SKM-1 treated with dmso at 0.1 percent for 144 hours (cell line): ENCODE measurements around the gene SLC35C1.

Experiments used
- DNase-seq: peaks from one replicate; lab custom pipeline; 2025; ENCODE audit not compliant: unreplicated experiment; lab: John Stamatoyannopoulos, UW

Gene SLC35C1

DNA sequence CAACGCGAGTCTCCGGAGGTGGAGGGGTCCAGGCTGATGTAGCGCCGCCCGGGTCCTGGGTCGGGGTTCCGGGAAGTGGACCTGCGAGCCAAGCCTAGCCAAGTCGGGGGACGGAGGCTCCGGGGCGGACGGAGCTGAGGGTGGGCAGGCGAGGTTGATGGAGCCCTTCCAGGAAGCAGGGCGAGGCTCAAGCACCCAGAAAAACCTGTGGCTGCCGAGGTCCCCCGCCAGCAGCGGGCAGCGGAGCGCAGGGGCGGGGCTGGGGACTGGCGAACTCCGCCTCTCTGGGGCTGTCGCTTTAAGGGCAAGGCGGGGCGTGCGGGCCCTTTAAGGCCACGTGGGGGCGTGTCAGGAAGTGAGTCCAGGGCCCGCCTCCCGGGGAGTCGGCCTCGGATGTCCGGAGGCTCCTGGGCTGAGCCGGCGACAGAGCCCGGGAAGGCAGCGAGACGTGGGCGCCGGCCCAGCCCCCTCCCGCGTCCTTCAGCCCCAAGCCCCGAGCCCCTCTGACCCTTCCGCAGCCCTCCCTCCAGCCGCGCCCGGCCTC, at the start of gene SLC35C1:
Gene SLC35C1, plus strand, starts transcription at position 389 of the 544 bp plus-strand sequence. CDS start 653 bp downstream, outside the sequence.
- DNase-seq, result peak; percentile 95

DNA sequence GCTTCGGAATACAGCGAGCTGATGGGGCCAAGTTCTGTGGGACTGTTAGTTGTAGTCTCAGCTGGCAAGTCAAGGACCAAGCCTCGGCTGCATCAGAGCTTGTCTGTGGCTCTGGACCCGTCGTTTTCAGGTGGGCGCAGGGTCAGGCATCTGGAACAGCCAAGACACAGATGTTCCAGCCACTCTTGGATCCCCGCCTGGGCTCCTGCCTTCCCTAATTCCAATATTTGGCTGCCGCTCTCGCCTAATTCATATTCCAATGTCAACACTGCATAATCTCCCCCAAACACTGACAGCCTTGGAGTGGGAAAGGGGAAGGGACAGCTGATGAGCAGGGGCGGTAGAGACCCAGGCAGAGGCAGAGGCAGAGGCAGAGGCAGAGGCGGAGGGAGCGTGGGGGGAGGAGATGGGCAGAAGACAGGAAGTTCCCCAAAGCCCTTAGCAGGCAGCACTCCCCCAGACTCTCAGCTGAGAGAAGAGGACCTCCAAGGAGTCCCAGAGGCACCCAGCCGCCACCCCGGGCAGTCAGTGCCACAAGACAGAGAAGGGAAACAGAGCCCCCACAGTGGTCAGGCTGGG, 49.6 kb upstream of the SLC35C1 start:
- no peak for DNase-seq

DNA sequence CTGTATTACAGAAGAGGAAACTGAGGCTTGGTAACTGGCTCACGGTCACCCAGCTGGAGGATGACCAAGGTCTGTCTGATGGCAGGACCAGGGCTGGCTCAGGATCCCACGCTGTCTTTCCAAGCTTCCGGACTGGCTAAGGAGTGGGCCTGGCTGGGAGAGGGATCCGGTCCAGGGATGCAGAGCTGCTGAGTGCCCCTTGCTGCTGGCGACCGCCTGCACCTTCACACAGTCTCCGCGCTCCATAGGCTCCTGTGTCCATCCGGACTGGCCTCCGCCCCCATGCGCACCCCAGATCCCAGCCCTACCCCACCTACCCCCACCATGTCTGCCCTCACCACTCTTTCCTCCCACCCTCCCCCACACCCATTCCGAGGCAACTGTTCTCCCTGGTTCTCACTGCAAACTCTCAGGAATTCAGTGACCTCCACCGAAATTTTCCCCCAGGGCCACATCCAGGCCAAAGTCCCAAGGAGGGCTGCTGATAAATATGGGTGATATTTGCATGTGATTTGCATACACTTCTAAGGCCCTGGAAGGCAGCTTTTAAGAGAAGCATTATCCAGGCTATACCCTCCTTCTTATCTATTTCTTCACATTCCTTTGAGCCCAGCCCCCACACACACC, 48.5 kb upstream of the SLC35C1 start:
- DNase-seq, result no peak

DNA sequence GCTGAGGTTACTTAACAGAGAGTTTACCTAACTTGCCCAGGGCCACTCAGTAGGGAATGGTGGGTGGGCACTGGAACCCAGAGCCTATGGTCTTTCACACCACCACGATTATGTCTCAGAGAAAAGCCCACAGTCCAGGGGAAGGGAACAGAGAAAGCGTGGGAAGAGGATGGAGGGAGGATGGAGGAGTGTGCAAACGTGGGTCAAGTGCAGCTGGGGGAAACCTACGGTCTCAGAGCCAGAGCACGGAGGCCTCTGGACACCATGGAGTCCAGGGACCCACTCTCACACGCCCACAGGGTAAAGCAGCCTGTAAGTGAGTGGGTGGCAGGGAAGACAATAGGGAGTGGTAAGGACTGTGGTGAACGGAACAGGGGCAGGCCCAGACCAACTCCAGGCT, 47.3 kb upstream of the SLC35C1 start:
- DNase-seq, result no peak

DNA sequence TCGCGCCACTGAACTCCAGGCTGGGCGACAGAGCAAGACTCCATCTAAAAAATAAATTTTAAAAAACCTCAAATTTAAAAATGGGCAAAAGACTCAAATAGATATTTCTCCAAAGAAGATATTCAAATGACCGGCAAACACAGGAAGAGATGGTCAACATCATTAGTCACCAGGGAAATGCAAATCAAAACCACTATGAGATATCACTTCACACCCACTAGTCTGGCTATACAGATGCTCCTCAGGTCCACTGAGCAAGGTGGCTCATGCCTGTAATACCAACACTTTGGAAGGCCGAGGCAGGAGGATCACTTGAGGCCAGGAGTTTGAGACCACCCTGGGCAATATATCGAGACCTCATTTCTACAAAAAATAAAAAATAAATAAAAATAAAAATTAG, 43.3 kb upstream of the SLC35C1 start:
- no peak for DNase-seq

DNA sequence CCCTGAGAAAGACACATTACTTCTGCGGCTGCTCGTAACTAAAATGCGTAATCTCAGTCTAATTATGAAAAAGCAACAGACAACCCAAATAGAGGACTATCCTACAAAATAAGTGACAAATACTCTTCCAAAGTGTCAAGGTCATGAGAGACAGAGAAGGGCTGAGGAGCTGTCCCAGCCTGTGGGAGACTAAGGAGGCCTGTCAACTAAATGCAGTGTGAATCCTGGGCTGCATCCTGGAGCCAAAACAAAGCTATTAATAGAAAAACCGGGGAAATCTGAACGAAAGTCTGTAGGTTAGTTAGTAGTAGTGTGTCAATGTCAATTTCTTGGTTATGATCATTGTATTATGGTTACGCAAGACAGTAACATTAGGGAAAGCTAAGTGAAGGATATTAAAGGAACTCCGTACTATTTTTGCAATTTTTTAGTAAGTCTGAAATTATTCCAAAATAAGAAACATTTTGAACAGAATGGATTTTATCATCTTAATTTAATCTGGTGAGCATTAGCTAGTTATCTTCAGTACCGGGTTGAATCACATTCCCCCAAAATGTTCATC, 39.8 kb upstream of the SLC35C1 start:
- DNase-seq, result no peak

DNA sequence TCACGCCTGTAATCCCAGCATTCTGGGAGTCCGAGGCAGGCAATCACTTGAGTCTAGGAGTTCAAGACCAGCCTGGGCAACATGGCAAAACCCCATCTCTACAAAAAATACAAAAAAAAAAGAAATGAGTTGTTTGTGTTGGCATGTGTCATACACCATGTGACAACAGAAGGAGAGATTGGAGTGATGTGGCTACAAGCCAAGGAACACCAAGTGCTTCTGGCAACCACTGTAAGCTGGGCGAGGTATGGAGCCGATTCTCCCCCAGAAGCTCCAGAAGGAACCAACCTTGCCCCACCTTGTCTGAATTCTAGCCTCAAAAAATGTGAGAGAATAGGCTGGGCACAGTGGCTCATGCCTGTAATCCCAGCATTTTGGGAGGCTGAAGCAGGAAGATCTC, 39.1 kb upstream of the SLC35C1 start:
- no peak for DNase-seq

DNA sequence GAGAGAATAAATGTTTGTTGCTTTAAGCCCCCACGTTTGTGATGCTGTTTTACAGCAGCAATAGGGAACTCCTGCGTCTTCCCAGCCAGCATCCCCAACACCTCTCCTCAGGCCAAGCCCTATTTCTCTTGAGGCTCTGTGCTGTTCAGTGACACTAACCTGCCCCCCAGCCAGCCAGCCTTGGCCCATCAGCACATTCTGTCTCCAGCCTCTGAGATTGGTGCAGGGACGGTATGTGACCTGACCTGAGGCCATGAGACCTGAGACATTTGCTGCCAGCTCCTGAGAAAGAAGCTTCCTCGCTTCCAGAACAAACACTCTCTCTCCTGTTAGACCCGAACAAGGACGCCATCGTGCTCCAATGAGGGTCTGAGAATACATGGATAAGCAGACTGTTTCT, 38.5 kb upstream of the SLC35C1 start:
- no peak for DNase-seq

DNA sequence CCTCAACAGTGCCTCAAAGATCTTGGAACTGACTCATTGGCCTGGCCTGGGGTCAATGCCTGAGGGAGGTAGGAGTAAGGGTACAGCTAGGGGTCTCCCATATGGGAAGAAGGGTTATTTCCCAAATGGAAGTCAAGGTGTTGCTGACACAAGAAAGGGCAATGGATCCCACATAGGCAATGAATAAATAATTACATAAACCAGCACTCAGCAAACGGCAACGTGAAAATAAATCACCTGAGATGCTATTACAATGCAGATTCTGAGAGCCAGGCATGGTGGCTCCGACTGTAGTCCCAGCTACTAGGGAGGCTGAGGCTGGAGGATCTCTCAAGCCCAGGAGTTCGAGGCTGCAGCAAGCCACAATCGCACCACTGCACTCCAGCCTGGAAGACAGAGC, 36.5 kb upstream of the SLC35C1 start:
- no peak for DNase-seq

DNA sequence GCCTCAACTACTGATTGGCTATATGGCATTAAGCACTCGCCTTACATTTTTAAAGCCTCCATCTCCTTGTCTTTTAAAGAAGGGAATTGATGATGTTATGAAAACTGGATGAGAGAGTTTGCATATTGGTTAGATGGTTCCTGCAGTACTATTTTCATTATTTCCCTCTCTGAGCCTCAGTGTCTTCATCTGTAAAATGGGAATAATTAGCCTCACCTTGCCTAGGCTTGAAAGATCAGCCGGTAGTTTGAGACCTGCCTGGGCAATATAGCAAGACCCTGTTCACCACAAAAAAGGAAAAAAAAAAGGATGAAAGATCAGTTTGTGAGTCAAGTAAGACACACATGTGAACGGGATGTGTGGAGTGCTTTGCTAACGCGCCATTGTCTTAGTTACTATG, 35.0 kb upstream of the SLC35C1 start:
- no peak for DNase-seq

DNA sequence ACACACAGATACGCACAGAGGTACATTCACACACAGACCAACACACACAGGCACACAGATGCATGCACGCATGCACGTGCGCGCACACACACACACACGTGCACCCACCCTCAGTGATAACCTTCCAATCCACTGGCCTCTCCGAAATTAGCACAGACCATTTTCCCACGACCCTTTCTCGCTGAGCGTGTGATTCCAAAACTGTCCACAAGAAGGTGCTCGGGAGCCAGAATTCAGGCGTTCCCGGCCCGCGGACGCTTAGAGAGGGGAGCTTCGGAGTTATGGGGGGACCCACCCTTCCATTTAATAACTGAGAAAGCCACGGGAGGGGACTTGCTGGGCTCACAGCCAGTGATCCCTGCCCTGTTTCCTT, 33.8 kb upstream of the SLC35C1 start:
- peak; percentile 46 for DNase-seq

DNA sequence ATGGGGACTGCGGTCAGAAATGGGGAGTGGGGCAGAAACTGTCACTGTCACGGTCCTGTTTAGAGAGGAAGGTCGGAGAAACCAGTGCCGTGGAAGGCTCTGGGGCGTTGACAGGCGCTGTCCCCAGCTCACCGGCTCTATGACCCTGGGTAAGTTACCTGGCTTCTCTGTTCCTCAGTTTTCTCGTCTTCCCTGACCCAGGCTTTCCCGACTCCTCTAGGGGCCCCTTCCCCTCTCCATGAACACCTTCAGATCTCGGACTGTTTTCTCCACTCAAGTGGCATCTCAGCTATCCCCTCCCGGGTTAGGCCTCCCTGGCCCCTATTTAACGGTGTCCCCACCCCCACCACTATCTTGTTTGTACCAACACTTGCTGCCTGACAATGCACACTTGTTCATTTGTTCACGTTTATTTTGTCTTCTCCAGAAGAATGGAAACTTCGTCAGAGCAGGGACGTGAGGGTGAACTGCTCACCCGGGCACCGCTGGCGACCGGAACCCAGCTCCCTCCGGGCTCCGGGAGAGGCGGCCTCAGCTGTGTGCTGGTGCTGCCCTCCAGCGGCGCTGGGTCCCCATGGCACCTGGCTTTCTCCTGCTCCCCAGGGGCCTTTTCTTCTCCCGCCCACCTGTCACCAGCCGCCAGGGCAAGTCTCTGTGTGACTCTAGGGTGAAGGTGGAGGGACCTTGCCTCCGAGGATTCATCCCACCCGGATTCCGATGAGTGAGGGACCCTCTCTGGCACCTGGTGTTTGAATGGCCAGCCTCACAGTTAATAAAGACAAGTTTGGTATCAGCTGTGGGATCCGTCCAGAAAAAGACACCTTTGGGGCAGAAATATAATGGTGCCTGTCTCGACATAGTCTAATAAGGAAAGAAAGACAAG, 33.1 kb upstream of the SLC35C1 start:
- DNase-seq, result peak; percentile 46

DNA sequence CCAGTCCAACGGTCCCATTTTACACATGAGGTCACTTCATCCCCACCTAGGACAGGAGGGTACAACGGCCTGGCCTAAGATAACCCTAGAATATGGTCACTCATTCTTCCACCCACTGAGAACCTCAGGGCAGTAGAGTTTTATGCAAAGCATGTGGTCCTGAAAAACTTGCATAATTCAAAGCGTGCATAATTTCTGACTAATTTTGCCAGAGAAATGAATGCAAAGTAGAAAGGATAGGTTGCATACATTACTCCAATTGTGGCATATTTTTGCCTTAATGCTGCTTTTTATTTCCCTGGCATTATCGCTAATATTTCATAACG, 32.5 kb upstream of the SLC35C1 start:
- DNase-seq, result no peak

DNA sequence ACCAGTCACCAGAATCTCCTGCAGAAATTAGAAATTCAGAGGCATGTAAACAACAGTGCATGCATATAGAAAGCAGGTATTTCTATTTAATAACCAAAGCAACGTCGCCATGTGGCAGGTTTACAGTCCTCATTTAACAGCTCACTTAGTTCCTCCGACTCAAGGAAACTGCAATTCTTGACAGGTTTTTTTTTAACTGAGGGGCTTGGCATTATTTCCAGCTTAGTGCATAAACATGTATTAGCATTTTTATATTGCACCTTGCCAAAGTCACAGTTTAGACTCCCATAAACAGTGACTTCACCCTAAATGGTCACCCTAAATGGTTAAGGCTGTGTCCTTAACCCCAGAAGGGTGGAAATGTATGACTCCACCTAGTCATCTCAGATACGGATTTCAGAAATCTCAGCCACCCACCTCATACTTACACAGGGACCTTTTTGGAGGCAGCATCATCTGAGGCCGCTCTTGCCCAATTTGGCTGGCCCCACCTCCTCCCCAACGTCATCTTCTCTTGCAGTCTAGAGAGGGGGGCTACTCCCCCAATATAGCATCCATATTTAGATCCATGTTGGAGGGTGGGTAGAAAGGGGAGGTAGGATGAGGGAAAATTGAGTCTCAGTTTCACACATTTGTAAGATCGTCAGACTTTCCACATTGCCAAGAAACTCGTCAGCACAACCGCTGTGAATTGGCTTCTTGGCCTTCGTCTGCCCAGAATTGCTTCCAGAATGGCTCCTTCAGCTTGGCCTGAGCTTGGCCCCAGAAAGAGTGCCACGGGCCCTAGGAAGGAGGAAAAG, 31.8 kb upstream of the SLC35C1 start:
- no peak for DNase-seq

DNA sequence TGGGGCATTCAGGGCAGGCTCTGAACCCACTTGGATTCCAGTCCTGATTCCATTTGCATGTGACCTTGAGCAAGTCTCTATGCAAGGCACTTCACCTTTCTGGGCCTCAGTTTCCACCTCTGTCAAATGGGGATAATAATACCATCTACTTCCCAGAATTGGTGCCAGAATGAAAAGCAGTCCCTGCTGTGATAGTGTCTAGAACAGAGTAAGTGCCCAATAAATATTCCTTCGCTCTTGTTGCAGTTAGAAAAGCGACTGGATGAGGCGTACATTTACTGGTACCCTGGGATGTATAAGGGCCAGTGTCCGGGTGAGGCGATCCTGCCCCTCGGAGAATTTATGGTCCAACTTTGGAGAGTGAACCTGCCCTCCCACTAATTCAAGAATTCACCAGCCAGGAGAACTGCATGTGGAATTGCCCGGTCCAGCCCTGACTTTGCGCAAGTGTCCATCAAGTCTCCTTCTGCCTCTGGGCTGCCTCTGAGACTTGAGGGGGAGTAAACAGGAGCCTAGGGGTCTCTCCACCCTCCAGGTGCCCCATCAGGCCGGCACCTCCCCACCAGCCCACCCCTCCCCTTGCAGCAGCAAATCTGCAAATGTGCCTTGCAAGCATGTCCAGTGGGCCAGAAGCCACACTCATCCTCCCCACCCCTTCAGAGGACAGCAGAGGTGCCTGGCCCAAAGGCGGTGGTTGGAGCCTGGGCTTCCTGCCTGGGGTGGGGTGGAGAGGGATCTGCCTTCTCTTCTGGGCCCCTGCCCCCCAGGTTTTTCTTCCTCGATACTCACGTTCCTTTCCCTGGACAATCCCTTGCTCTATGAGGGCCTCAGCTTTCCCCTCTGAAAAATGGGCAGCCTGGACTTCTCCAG, 30.9 kb upstream of the SLC35C1 start:
- no peak for DNase-seq

DNA sequence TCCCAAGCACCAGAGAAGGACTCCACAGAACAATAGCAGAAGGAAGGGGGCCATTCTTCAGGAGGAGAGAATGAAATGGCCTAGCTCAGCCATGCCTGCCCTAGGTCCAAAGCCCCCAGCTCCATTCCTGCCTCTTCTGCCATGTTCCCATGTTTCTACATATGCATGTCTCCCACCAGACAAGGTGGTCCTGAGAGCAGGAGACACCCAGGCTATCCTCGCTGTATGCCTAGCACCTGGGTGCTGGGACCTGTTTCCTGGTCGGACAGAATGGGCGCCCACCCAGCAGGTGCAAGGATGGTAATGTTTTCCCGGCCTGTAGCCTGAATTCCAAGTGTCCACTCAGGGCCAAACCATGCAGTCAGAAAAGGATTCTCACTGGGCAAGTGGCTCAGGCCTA, 30.2 kb upstream of the SLC35C1 start:
- DNase-seq, result no peak

DNA sequence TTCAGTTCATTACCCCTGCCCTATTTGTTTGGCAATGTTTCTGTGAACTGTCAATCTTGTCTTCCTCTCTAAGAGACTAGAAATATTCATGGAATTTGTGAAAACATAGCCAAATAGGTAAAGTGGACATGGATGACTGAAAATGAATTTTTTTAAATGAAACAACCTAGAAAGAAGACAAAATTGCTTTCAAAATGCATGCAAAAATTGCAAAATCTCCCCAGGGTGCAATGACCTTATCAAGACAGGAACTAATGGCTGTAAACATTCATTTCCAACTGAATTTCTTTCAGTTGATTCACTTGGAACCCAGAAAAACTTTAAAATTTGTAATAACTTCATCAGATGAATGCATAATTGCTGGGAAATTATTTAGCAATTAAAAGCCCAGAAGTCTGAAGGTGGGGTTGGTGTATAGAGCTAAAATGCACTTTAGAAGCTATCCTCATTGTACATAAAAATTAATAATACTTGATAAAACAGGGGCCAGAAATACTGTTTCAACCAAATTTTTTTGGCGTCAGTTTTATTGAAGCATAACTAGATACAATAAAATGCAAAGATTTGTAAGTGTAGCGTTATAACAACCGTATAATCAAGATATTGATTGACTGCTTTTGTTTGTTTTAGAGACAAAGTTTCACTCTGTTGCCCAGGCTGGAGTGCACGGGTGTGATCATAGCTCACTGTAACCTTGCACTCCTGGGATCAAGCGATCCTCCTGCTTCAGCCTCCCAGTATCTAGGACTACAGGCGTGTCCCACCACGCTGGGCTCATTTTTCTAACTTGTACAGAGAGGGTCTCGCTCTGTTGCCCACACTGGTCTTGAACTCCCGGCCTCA, 27.6 kb upstream of the SLC35C1 start:
- DNase-seq, result no peak

DNA sequence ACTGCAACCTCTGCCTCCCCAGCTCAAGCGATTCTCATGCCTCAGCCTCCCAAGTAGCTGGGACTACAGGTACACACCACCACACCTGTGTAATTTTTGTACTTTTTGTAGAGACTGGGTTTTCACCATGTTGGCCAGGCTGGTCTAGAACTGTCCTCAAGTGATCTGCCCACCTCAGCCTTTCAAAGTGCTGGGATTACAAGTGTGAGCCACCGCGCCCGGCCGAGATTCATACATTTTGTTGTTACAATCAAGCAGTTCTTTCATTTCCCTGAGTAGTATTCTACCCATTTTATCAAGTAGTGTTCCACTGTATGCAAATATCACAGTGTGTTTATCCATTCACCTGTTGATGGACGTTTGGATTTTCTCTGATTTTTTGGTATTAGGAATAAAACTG, 26.6 kb upstream of the SLC35C1 start:
- DNase-seq, result no peak

DNA sequence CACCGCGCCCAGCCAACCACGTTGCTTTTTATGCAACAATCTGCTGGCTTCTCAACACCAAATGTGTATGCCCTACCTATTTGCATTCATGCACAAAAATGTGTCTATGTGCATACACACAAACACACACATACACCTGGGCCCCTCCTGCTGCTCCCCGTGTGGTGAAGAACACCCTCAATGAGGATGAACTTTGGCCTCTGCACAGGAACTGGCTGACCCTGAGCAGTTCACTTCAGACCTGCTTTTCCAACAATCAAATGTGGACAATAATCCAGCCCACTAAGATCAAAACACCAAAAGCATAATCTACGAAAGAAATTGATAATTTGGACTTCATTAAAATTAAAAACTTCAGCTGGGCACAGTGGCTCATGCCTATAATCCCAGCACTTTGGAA, 25.3 kb upstream of the SLC35C1 start:
- no peak for DNase-seq
